Activated T-cell treated with anti-CD3 and anti-CD28 coated beads for 48 hours (primary cell): ENCODE measurements around the gene MPV17L.
"Not testable (repeated sequence)": the region's sequence is repeated elsewhere in the genome, so short reads cannot be mapped to it uniquely, and the experiment has no call there.

Experiments
- DNase-seq: peaks from one replicate; pipeline ENCODE4 v3.0.0-alpha.2; 2020; ENCODE audit warnings: low read depth

Gene MPV17L

GRCh38 chr16:15451098-15451731, 55.7 kb downstream of the MPV17L start:
- no peak for DNase-seq

- DNase-seq: no peak
Measured at GRCh38 chr16:15452246-15452855, 56.8 kb downstream of the MPV17L start.

- DNase-seq: not testable (repeated sequence)
Measured at GRCh38 chr16:15453296-15453695, 57.7 kb downstream of the MPV17L start.

GRCh38 chr16:15454933-15455332, 59.4 kb downstream of the MPV17L start:
- DNase-seq: not testable (repeated sequence)

GRCh38 chr16:15457400-15457799, 61.8 kb downstream of the MPV17L start:
- no peak for DNase-seq

GRCh38 chr16:15457958-15458357, 62.4 kb downstream of the MPV17L start:
- DNase-seq: no peak

- no peak for DNase-seq
Measured at GRCh38 chr16:15459791-15460190, 64.2 kb downstream of the MPV17L start.

GRCh38 chr16:15460601-15461000, 65.0 kb downstream of the MPV17L start:
- DNase-seq: no peak

GRCh38 chr16:15461376-15461775, 65.8 kb downstream of the MPV17L start:
- DNase-seq: no peak
